Osteoblast (primary cell): Measurements from ENCODE around the gene AMBRA1. TPM values are rescaled to one million over a fixed set of nuclear protein-coding genes. Genes with fewer than 3 reads are reported as not detected.

ENCODE experiments used
- DNase-seq: peaks from one replicate; pipeline ENCODE4 v3.0.0; 2011; ENCODE audit warnings: low spot score, mixed read lengths; ENCODE audit not compliant: insufficient read length; ENCODE audit errors: missing footprints
- H2AFZ ChIP-seq: 2 replicates; pipeline ENCODE4 v1.6.0; 2011; ENCODE audit warnings: mild to moderate bottlenecking, low read length
- H3K27ac ChIP-seq: 2 replicates; pipeline ENCODE4 v1.5.1; 2011; ENCODE audit warnings: mild to moderate bottlenecking, low read depth, low read length, moderate library complexity
- H3K27me3 ChIP-seq: 2 replicates; pipeline ENCODE4 v1.6.0; 2012; ENCODE audit warnings: mild to moderate bottlenecking, control low read depth, inconsistent platforms, low read length, moderate library complexity; ENCODE audit not compliant: insufficient read depth
- H3K36me3 ChIP-seq: 2 replicates; pipeline ENCODE4 v1.5.1; 2011; ENCODE audit warnings: mild to moderate bottlenecking, low read length, control low read depth, moderate library complexity; ENCODE audit not compliant: insufficient read depth
- H3K4me1 ChIP-seq: 2 replicates; pipeline ENCODE4 v1.5.1; 2011; ENCODE audit warnings: mild to moderate bottlenecking, low read length, control low read depth, moderate library complexity; ENCODE audit not compliant: insufficient read depth
- H3K4me2 ChIP-seq: 2 replicates; pipeline ENCODE4 v1.6.0; 2011; ENCODE audit warnings: mild to moderate bottlenecking, low read length; ENCODE audit not compliant: insufficient read depth
- H3K4me3 ChIP-seq: fragments of 200-600 bp; sonication (generic); 3 replicates; pipeline ENCODE4 v1.5.1; 2012; ENCODE audit warnings: mild to moderate bottlenecking, low read length, inconsistent platforms; ENCODE audit not compliant: insufficient read depth
- H3K79me2 ChIP-seq: 2 replicates; pipeline ENCODE4 v1.6.0; 2012; ENCODE audit warnings: mild to moderate bottlenecking, low read length, control low read depth, inconsistent platforms; ENCODE audit not compliant: insufficient read depth
- H3K9me3 ChIP-seq: 2 replicates; pipeline ENCODE4 v1.5.1; 2011; ENCODE audit warnings: low read depth, low read length, control low read depth
- H4K20me1 ChIP-seq: 2 replicates; pipeline ENCODE4 v1.6.0; 2012; ENCODE audit warnings: mild to moderate bottlenecking, low read length, control low read depth; ENCODE audit not compliant: insufficient read depth
- CTCF ChIP-seq: IDR thresholded peaks from 2 replicates; pipeline ENCODE4 v1.5.1; 2011; ENCODE audit warnings: mild to moderate bottlenecking, low read depth, low read length, moderate library complexity; ENCODE audit errors: extremely low read depth
- total RNA-seq: library from RNA; depleted of rRNA; stranded (reverse); fragments of >200 nt; gene quantifications from 2 replicates; pipeline ENCODE4 v1.2.3, GENCODE V29; 2012

The AMBRA1 gene
- total RNA-seq, 1 donor: 29.7 TPM

- peaks cover 20% of the 10 kb centered on the region for H3K4me1 ChIP-seq
- DNase-seq: no peak
- peak overlapping the region; percentile 24 for H3K4me2 ChIP-seq
- H2AFZ ChIP-seq: no peak overlapping the region
- no peak overlapping the region for H3K27ac ChIP-seq
- peaks cover 33% of the 10 kb centered on the region for H4K20me1 ChIP-seq
- TF ChIP-seq CTCF: no peak
- H3K79me2 ChIP-seq: peaks cover 2% of the 10 kb centered on the region
- no peaks in the 10 kb centered on the region for H3K9me3 ChIP-seq
- H3K4me3 ChIP-seq: no peak overlapping the region
- no peaks in the 10 kb centered on the region for H3K27me3 ChIP-seq
- H3K36me3 ChIP-seq: peaks cover 5% of the 10 kb centered on the region
These were observed 121.7 kb downstream of the AMBRA1 start for GRCh38 chr11:46471943-46472661.

- H3K27ac ChIP-seq: no peak overlapping the region
- no peak overlapping the region for H2AFZ ChIP-seq
- H3K4me3 ChIP-seq: no peak overlapping the region
- peak; percentile 34 for DNase-seq
- TF ChIP-seq CTCF: no peak
- H3K27me3 ChIP-seq: no peaks in the 10 kb centered on the region
- no peak overlapping the region for H3K4me2 ChIP-seq
- H3K9me3 ChIP-seq: no peaks in the 10 kb centered on the region
- H3K79me2 ChIP-seq: peaks cover 2% of the 10 kb centered on the region
- H3K4me1 ChIP-seq: peaks cover 20% of the 10 kb centered on the region
- peaks cover 28% of the 10 kb centered on the region for H4K20me1 ChIP-seq
- H3K36me3 ChIP-seq: peaks cover 5% of the 10 kb centered on the region
These were observed 123.9 kb downstream of the AMBRA1 start for GRCh38 chr11:46469926-46470325.

DNA sequence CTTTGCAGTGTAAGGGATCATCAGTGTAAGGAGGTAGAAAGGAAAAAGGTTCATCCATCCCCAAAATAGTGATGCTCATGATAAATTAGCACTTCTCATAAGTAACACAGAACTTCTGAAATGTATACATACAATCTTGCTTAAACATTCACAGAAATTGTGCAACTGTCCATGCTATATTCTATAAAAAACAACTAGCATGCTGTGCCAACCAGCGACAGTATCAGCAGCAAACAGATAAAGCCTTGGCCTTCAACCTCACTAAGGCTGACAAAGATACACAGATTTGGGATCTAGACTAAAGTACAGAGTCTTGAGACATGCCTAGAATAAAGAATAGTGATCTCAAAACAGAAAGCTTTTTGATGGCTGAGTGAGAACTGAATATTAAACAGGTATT lies 128.1 kb downstream of the AMBRA1 start:
- no peak overlapping the region for H3K4me3 ChIP-seq
- peaks cover 5% of the 10 kb centered on the region for H3K36me3 ChIP-seq
- H3K4me2 ChIP-seq: no peak overlapping the region
- peaks cover 17% of the 10 kb centered on the region for H3K4me1 ChIP-seq
- H2AFZ ChIP-seq: no peak overlapping the region
- no peak for DNase-seq
- H3K27ac ChIP-seq: no peak overlapping the region
- no peaks in the 10 kb centered on the region for H3K9me3 ChIP-seq
- TF ChIP-seq CTCF: no peak
- no peaks in the 10 kb centered on the region for H3K27me3 ChIP-seq
- H4K20me1 ChIP-seq: peaks cover 27% of the 10 kb centered on the region
- no peaks in the 10 kb centered on the region for H3K79me2 ChIP-seq

DNA sequence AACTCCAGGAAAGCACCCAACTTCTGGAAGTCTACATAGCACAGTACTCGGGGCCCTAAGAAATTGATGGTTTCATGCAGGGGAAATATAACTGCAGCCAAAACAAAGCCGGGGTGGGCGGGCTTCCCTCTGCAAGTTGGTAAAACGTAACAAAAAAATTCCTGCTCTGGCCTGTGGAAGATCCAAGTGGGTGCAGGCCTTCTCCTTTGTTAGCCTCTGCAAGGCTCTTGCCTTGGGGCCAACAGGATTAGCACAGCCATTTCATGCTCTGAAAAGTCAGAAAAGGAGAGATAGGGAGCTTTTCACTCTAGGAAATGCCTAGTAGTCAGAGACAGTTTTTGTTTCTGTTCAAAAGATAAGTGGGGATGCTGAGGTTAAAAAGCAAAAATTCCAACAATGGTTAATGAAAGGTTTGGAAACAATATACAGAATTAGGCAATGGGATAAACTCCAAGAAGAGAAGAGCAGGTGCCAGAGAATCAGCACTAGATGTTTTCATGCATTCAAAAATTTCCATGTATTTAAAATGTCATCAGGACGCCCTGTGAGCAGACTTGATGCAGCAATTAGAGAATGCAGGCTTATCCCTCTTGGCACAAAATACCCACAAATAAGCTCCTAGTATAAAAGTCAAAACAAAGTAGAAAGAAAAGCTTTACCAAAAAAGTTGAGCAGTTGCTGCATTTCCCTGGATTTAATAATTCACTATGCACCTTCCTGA lies 130.0 kb downstream of the AMBRA1 start:
- no peak for TF ChIP-seq CTCF
- Histone ChIP-seq H3K27ac (no peak overlapping the region), H3K4me3 (no peak overlapping the region), H3K27me3 (no peaks in the 10 kb centered on the region), H2AFZ (no peak overlapping the region), H3K4me1 (peaks cover 9% of the 10 kb centered on the region), H3K9me3 (no peaks in the 10 kb centered on the region), H3K4me2 (no peak overlapping the region), H4K20me1 (peaks cover 22% of the 10 kb centered on the region), H3K79me2 (no peaks in the 10 kb centered on the region), H3K36me3 (peaks cover 5% of the 10 kb centered on the region)
- DNase-seq: no peak
